ENCODE data around the gene HPSE2.
"Not testable (repeated sequence)": the region's sequence is repeated elsewhere in the genome, so short reads cannot be mapped to it uniquely, and the experiment has no call there.

HPSE2 gene

DNA sequence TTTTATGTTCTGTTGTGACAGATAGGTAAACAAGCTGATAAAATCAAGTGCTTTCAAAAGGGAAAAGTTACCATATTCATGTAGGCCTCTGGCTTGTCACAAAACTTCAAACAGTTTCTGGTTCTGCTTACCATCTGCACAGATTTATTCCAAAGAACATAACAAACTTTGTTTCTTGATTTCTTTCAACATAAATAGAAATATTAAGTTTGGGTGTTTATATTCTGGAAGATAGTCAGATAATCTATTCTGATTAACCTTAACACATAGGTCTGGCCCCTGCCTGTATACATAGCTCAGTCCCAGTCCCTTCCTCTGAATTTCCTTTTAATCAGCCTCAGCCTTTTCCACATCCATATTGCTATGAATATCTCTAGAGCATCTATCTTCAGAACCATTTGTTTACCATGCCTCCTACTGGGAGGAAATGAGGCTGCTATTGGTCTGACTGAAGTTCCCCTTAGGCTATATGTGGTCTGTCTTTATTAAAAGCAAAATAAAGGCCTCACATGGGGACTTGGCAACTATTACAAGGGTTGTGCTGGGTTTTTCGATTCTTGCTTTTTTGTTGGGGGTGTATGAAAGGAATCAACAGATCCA is 319.0 kb downstream of the HPSE2 start:
- DNase-seq, result no peak

DNA sequence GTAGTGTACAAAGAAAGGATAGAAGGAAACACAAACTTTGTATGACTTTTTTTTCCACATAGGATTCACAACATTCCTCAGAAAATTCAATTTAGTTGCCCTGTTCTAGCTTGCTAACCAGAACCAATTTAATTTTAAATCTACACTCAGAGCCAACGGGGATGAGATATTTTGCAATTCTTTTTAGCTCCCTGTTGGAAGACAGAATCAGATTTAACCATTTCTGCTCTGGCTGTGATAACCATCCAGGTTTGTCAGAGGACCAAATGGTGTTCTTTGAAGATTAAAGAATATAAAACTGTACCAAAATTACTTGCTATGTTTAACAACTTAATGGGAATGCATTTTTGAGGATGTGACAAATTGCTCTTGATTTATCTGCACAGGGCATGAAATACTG is 319.7 kb downstream of the HPSE2 start:
- no peak for DNase-seq

DNA sequence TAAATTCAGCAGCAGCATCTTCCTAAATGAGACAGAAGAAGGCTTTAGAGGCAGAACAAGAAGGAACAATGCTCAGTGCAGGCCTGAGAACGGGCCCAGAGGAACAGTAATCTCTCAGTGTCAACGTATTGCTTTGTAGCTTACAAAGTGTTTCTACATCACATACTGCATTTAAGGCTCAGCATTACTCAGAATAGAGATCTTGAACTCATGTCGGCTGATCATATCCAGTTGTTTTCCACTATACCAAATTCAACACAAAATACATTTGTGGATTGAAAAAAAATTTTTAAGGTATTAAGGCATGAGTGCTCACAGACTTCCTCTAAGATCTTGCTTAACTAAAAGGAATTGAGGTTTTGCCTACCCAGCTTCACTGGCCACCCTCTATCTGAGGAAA is 325.1 kb downstream of the HPSE2 start:
- no peak for DNase-seq

DNA sequence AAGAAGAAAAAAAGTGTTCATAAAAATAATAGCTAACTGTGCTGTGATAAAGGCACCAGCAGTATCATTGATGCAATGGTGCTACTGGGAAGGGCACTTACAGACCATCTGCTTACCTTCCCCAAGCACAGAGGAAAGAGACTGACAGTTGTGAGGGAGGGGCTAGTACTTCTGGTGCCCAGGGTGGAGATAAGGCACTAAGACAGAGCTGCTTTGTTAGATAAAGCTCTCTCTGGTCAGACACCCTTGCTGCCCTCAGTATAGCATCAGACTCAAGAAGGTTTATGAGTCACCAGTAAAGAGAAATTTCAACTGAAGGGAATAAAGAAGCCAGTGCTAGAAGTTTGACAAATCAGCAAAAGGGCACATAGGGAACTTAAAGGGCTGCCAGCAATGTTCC is 325.6 kb downstream of the HPSE2 start:
- no peak for DNase-seq

DNA sequence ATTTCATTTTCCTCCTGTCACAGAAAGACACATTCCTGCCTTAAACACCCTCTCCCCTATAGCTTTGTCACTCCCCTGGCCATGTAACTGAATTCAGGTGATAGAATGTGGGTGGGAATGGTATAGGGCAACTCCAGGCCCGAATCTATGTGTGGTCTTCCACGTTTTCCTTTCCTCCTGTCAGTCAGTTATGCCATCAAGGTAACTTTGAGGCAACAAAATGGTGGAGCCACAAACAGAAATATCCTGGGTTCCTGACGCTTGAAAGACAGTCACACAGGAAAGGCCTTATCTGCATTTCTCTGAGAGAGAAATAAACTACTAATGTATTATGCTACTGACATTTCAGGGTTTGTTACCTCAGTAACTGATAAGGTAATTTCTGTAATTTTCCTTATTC is 326.8 kb downstream of the HPSE2 start:
- no peak for DNase-seq

DNA sequence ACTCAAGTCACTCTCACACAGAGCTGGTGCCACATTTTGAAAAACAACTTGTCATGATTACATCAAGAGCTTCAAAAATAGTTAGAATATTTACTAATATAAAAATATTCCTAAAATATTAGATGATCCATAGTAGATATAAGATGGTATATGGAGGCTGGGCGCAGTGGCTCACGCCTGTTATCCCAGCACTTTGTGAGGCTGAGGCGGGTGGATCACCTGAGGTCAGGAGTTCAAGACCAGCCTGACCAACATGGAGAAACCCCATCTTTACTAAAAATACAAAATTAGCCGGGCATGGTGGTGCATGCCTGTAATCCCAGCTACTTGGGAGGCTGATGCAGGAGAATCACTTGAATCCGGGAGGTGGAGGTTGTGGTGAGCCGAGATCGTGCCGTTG is 327.4 kb downstream of the HPSE2 start:
- DNase-seq, result not testable (repeated sequence)

DNA sequence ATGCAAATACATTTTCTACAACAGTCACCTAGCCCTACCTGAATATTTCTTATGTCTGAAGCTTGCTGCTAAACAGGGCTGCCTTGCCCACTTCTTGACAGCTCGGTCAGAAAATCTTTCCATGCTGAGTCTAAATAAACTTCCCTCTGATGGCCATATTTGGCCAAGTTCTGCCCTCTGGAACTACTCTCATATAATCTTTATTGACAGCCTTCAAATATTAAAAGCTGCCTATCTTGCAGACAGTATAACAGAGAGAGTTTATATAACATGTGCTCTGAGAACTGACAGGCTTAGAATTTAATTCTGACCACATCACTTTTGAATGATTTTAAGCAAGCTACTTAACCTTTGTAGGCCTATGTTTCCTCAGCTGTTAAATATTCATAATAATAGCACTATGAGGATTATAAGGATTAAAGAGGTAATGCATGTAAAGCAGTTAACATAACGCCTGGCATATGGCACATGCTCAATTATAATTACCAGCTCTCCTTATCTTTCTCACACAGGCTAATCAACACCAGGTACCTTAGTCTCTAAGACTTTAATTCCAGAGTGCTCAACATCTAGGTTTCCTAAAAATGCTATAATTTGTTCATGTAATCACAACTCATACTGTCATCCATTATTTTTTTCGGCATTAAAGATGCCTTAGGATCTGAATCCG is 334.1 kb downstream of the HPSE2 start:
- DNase-seq, result no peak

DNA sequence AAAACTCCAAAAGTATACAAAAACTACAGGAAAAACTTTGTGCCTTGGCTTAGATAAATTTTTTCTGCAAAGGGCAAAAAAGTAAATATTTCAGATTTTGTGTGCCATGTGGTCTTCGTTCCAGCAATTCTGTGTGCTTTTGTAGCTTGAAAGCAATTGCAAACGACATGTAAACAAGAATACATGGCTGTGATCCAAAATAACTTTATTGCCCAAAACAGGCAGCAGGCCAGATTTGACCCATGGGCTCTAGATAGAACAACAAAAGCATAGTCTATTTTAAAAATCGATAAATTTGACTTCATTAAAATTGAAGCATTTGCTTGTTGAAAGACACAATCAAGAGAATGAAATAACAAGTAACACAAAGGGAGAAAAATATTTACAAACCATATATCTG is 336.6 kb downstream of the HPSE2 start:
- no peak for DNase-seq

DNA sequence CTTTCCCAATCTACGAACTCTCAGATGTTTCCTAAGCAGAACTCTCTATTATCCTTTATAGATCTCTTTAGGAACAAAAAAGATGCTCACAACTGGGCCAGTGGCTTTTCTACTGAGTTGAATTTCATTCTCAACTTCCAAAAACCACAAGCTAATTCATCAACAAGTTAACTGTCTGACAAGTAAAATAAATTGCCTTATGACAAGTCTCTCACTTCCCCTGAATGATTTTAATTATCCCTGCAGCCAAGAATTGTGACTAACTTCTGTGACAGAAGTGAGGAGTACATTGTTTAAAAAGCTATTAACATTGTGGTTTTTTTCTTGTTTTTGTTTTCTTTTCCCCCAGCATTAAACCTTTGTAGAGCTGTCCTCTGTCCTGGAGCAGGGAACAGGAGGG is 343.1 kb downstream of the HPSE2 start:
- no peak for DNase-seq

DNA sequence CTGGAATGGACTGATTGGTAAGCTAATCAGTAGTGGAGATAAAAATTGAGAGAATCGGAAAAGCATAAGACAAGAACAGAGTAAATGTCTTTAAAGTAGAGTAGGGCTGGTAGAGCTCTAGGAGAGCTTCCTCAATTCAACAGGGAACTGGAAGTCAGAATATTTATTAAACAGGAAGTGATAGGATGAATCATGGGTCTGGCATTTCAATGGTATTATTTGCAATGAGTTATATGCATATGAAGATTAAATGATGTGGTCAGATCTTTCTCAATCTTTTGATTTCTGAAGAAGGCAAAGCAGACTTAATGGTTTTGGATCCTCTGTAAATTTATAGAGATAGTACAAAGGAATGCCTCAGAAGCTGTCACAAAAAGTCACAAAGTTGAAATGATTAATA is 349.0 kb downstream of the HPSE2 start:
- no peak for DNase-seq

DNA sequence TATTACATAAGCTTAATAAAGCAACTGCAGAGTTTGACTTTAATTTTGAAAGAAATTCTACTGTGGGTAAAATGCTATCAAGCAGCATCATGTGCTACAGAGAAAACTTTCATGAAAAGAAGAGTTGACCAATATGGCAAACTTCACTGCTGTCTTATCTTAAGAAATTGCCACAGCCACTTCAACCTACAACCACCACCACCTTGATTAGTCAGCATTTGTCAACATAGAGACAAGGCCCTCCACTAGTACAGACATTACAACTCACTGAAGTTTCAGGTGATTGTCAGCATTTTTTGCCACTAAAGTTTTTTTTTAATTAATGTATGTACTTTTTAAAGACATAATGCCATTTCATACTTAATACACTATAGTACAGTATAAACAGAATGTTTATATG is 350.3 kb downstream of the HPSE2 start:
- DNase-seq, result no peak

DNA sequence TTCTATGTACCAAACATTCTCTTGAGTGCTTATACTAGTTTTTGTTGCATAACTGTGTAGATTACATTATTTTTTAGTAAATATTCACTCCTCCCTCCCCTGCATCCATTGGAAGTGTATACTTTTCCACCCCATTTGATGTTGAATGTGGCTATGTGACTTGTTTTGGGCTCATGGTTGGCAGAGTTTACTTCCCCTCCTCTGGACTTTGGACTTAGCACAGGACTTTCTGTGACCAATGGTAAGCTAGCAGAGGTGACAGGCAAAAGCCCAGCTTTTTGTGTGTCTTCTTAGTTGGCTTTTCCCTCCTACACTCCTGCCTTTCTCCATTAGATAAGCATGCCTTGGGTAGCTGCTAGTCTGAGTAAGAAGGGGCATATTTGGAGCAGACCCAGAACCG is 353.9 kb downstream of the HPSE2 start:
- DNase-seq, result no peak

DNA sequence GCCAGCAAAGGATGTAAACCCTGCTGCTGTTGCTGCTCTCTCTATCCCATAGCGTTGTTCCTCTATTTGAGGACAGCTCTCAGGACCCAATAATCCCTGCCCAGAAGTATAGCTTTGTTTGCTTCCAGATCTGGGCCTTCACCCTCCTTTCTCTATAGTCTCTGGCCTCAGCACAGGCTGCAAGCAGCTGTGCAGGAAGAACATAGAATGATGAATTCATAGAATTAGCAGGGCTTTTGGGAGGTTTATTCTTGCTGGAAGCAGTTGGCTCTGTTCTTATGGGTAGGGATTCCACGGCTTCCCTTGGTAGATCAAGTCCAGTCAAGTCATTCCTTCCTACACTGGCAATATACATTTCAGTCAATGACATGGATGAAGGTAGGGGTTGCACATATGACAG is 354.7 kb downstream of the HPSE2 start:
- DNase-seq, result no peak

DNA sequence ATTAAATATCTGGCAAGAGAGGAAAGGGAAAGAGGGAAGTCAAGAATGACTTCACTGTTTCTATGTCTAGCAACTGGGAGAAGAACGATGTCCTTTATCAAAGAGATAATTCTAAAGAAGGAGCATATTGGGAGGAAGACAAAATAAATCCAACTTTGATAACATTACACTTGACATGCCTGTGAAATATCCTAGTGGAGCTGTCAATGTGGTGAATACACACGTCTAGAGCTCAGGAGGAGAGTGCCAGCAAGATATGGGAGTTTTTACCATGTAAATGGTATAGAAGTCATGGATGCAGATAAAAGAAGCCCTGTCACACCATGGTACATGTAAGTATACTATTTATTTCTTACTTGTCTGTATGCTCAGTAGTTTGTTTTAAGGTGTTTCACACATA is 356.7 kb downstream of the HPSE2 start:
- DNase-seq, result no peak

DNA sequence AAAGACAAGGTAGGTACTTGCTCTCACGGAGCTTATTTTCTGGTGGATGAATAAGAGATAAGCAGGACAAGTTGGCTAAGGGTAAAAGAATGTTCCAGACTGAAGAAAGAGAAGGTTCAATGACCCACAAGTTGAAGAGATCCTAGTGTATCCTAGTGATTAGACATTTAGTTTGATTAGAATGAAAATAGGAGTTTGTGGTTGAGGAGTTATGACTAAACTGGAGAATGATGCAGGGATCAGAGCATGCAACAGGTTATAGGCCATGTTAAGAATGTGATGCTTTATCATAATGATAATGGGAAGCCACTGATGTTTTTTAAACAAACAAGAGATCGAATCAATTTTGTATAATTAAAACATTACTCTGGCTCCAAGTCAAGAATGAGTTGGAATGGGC is 357.2 kb downstream of the HPSE2 start:
- no peak for DNase-seq

DNA sequence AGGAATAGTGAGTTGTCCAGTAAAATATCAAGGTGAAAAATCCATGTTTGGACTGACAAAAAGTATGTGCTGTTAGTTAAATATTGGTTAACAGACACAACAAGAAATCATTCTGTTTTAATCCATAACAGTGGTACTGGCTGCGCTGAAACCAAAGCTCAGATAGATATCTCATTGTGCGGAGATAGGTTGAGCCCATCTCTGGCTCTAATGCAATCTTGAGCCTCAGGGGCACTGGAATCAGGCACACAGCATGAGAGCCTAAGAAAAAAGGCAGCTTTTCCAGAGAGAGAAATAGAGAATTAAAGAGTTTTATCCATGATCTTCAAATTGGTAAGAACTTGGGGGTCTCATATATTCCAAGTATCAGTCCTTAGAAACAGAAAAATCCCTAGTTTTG is 373.7 kb downstream of the HPSE2 start:
- no peak for DNase-seq

DNA sequence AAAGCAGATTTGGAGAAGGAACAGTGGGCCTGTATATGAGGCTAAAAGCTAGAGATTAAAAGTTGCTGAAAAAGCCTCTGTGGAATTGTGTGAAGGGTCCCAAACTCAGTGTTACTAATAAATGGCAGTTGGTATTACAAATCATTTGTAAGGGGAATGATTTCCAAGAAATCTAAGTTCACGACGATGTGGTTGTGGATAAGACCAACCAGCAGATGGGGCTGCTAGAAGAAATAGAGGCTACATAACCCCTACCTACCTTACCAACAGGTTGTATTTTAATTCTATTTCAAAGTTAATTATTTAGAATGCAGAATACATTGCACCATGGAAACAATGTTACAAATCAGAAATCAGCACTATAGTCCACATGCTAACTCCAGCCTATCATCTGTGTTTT is 377.1 kb downstream of the HPSE2 start:
- DNase-seq, result no peak

DNA sequence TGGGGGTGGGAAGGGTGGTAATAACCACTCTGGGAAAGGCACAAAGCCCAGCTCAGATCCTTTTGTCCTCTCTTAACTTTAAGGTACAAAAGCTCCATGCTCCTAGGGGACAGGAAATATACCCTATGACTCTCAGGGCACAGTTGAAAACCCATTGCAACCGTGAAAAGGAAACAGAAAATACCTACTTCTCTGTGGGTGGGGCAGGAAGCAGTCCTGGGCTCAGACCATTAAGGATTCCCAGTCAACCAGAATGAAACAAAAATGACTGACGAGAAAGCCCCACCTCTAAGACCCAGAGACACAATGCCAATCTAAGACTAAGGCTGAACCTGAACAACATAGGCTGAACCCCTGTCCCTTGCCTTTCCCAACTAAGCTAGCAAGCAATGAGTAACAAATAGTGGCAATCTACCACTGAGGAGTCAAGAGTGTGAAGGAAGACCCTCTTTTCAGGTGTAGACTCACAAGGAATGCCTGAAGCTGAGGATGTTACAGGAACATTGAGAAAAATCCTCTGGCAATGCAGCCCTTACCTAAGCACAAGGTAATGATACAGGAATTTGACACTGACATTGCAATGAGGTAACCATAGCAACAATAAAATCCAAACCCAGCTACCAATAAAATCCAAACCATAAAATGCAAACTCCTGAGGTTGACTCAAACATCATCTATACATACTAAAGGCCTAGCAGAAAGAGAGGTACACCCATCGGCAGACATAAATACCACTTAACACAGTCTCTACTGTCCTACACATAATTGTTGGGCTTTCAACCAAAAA is 380.1 kb downstream of the HPSE2 start:
- DNase-seq, result no peak

DNA sequence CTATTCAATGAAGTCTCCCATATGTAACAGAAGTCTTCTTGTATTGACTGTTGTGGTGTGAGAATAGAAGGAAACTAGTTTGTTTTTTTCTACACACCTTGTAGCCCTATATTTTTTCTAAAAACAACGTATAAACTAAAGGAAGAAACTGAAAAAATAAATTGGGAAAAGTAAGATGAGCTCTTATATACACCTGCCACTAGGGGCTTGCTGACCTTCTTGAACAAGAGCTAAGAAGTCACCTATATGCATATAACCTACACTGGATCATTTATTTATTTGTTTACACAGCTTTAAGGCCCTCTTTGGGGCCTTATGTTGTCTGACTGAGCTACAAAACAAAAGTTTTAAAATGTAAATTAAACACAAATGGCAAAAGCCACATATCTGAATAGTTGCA is 383.0 kb downstream of the HPSE2 start:
- DNase-seq, result no peak

DNA sequence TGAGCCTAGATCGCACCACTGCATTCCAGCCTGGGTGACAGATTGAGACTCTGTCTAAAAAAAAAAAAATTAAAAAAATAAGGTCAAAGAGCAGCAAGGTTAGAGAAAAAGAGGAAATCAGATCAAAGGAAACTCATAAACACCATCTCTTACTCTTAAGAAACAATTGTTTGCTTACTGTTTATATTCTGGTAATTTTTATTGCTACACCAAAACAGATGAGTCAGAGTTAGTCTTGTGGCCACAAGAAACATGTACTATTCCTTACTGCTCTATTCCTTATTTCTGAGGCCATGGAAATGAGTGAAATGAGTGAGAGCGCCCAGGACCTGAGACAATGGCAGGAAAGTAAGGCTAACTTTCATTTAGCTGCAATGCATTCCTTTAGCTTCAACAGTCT is 387.3 kb downstream of the HPSE2 start:
- no peak for DNase-seq

DNA sequence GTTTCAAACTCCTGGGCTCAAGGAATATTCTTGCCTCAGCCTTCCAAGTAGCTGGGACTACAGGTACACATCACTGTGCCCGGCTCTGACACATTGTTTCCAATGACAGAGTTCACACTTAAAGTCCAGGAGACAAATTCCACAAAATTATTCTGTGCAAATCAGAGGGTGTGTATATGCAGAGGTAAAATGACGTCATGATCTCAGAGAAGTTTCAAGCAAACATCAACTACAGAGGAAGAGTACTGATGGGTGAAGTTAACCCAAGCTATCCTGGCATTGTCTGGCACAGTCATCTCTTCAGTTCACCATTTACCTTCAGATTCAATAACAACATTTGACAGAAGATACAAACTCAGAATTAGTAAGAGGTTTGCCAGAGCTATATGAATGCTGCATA is 388.9 kb downstream of the HPSE2 start:
- no peak for DNase-seq

DNA sequence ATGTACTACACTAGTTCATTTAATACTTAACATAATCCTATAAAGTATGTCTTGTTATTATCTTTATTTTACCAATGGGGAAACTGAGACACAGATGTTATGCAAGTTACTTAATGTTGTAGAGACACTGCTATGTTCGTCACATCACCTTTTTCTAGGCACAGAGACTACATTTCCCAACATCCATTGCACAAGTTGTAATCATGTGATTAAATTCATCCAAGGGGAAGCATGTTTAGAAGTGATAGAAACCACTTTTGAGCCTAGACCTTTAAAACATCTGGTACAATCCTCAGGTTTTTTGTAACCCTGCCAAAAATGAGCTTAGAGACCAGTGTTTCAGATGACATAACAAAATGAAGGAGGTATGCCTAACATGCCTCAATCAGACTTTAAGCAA is 402.1 kb downstream of the HPSE2 start:
- no peak for DNase-seq

DNA sequence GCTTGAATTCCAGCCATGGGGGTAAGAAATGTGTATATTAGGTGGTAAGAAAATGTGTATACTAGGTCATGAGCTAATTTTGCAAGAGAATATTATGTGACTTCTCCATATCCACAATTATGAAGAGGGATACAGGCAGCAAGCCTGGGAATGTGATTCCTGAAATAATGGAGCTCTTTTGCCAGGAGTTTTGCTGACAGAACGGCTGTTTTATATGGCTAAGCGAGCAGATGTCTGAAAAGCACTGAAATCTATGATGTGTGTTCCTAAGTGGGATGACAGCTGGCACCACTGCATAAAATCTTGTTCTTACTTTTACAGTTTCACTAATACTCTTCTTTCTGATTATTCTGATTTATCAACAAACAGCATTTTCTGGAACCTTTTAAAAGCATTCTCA is 402.9 kb downstream of the HPSE2 start:
- no peak for DNase-seq

DNA sequence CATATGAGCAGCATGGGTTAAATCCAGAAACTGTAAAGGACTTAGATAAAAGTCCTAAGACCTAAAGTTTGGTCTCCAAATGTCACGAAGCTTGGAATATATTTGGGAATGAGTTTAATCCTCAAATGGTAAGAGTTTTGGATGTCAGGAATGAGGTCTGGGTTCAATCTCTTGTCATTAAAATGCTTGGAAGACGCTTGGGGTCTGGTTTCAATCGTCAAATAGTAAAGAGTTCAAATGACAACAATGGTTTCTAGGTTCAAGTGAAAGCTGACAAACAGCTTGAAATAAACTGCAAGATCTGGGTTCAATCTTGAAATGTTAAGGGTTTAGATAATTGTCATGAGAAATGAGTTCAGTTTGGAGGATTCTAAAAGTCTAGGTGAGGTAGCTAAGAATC is 403.5 kb downstream of the HPSE2 start:
- DNase-seq, result no peak

DNA sequence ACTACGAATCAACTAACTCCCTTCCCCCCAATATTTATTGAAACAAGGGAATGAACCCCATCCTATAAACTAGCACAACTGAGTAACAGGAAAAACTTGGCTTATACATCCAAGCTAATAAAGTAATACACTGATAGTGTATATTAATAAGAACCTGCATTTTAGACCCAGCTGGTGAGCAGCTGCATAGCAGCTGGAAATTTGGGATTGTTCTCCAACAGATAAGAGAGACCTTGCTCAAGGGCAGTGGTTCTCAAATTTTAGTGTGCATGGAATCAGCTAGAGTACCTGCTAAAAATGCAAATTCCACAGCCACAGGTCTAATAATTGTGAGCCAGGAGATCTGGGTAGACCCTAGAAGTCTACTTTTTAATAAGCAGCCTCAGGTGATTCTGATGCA is 404.3 kb downstream of the HPSE2 start:
- DNase-seq, result no peak
